Measurements from ENCODE around the gene DNAJB11. TPM values are rescaled to one million over a fixed set of nuclear protein-coding genes. Genes with fewer than 3 reads are reported as not detected.

The DNAJB11 gene
- total and polyA plus RNA-seq, 2 of the 4 experiments (the other 2 are of a cell fraction): 27.4 to 48.6 TPM

- H4K8ac ChIP-seq (ENCODE audit: low read depth in 2 of 2, low read length in 2 of 2): no peak overlapping the region
- no TSS peak for BruUV-seq (replicated peaks)
- no peaks in the 10 kb centered on the region for H3K9me1 ChIP-seq (ENCODE audit: insufficient read depth, low read length)
- no peak overlapping the region for H3K56ac ChIP-seq (ENCODE audit: extremely low read depth, insufficient read depth, low read length)
- H3K9me3 ChIP-seq (ENCODE audit: control insufficient read depth, insufficient read depth, low read length): no peaks in the 10 kb centered on the region
- H3K27me3 ChIP-seq (ENCODE audit: control insufficient read depth, insufficient read depth, low read length): peaks cover 18% of the 10 kb centered on the region; the same call in 1 of the 2 replicates
- DNase-seq: no peak
- intact Hi-C loops (cut with micrococcal nuclease) (loop anchor here (1.0 kb wide), 1 partner anchor 207 kb away; no protein-coding TSS in a partner anchor), dilution Hi-C loops (cut with HindIII; ENCODE audit: low sequenced_read_pairs, unreplicated experiment) (no loop called here), in situ Hi-C loops (cut with MboI; ENCODE audit: low sequenced_read_pairs) (no loop called here)
- no peak for ATAC-seq (ENCODE audit: low read depth)
- no peak overlapping the region for H4K5ac ChIP-seq (ENCODE audit: low read depth, low read length)
- no peak overlapping the region for H3K23ac ChIP-seq (ENCODE audit: low read depth, low read length)
- CTCF ChIA-PET: interaction anchor here (0.6 to 1.7 kb wide), 11 partner anchors 13 to 321 kb away, joined by 3 to 7 read pairs (median 3); no protein-coding TSS in a partner anchor
- no peaks in the 10 kb centered on the region for H3K36me3 ChIP-seq (ENCODE audit: control insufficient read depth, insufficient read depth, low read length)
- no peak overlapping the region for H3K4me3 ChIP-seq (ENCODE audit: insufficient read depth, low read depth, low read length)
- no peak overlapping the region for H3K9ac ChIP-seq (ENCODE audit: low read depth, low read length)
- no peaks in the 10 kb centered on the region for H4K20me1 ChIP-seq (ENCODE audit: insufficient read depth, low read length)
- no peak overlapping the region for H3K27ac ChIP-seq (ENCODE audit: insufficient read depth, low read length)
- POLR2A ChIA-PET (ENCODE audit: unreplicated experiment): no interaction called here
- H2BK120ac ChIP-seq (ENCODE audit: low read depth, low read length): no peak overlapping the region
- no peak overlapping the region for H3K4ac ChIP-seq (ENCODE audit: low read depth, low read length)
- no peak overlapping the region for H3K14ac ChIP-seq (replicated peaks; ENCODE audit: low read depth, low read length)
- no peak overlapping the region for H2BK20ac ChIP-seq (ENCODE audit: low read depth, low read length)
- no peak overlapping the region for H3K18ac ChIP-seq (ENCODE audit: low read depth, low read length)
- H2BK5ac ChIP-seq (ENCODE audit: low read depth, low read length, poor library complexity, severe bottlenecking): no peak overlapping the region
- H3K4me2 ChIP-seq (ENCODE audit: low read depth, low read length): no peak overlapping the region
- no peak overlapping the region for H2BK15ac ChIP-seq (ENCODE audit: low read depth, low read length)
- H2AK9ac ChIP-seq (replicated peaks; ENCODE audit: low read depth, low read length, poor library complexity): no peak overlapping the region
- H3K79me1 ChIP-seq (ENCODE audit: low read depth in 1 of 2, low read length in 2 of 2): no peaks in the 10 kb centered on the region
- WGBS, 2 experiments (ENCODE audit: extremely low coverage in 2 of 2, insufficient read length in 1 of 2): 80% methylated on average over 4 of the region's 6 CpGs; no CpG with 5 or more reads in 1 of the 2 experiments
- H2AFZ ChIP-seq (replicated peaks; ENCODE audit: low read length, poor library complexity): no peak overlapping the region
- no peaks in the 10 kb centered on the region for H3K4me1 ChIP-seq (ENCODE audit: control insufficient read depth, insufficient read depth, low read length)
- no peak overlapping the region for H4K91ac ChIP-seq (ENCODE audit: insufficient read depth, low read depth, low read length)
- H2AK5ac ChIP-seq (ENCODE audit: low read depth, low read length): no peak overlapping the region
- TF ChIP-seq CEBPB (IDR thresholded peaks at IDR 0.05; ENCODE audit: low read depth, low read length): no peak
These were observed 43.7 kb downstream of the DNAJB11 start for GRCh38 chr3:186614266-186614596.

All from IMR-90 (cell line).